DND-41 (cell line): ENCODE results near the gene MT1H.

ENCODE experiments used
- ATAC-seq: fragments of 200-7000 bp; cut with Tn5 transposase; 3 replicates; pipeline ENCODE4 v1.9.1; 2021; ENCODE audit warnings: low read depth; ENCODE audit not compliant: insufficient read depth
- DNase-seq: peaks from one replicate; pipeline ENCODE4 v3.0.0-alpha.2; 2020
- H2AFZ ChIP-seq: 2 replicates; pipeline ENCODE4 v1.6.0; 2012; ENCODE audit warnings: low read depth, low read length
- H3K27ac ChIP-seq: 2 replicates; pipeline ENCODE4 v1.5.1; 2012; ENCODE audit warnings: low read length, inconsistent platforms
- H3K27me3 ChIP-seq: fragments of 200-600 bp; sonication (generic); 2 replicates; pipeline ENCODE4 v1.6.0; 2012; ENCODE audit warnings: low read length, mild to moderate bottlenecking, inconsistent platforms; ENCODE audit not compliant: insufficient read depth, poor library complexity
- H3K36me3 ChIP-seq: 2 replicates; pipeline ENCODE4 v1.5.1; 2012; ENCODE audit warnings: low read length, inconsistent platforms; ENCODE audit not compliant: insufficient read depth
- H3K4me1 ChIP-seq: 2 replicates; pipeline ENCODE4 v1.5.1; 2012; ENCODE audit warnings: mild to moderate bottlenecking, low read length; ENCODE audit not compliant: insufficient read depth
- H3K4me2 ChIP-seq: 2 replicates; pipeline ENCODE4 v1.6.0; 2012; ENCODE audit warnings: mild to moderate bottlenecking, moderate library complexity, low read length, inconsistent platforms; ENCODE audit not compliant: insufficient read depth
- H3K4me3 ChIP-seq, 2 experiments: fragments of 200-600 bp in 1 of 2; shearing (Covaris generic) in 1 of 2; 2 replicates each; pipeline ENCODE4 v1.5.1; 2012 to 2016; ENCODE audit warnings: inconsistent platforms in 2 of 2, low read length in 2 of 2, mild to moderate bottlenecking in 2 of 2, low read depth in 1 of 2, moderate library complexity in 1 of 2
- H3K79me2 ChIP-seq: 2 replicates; pipeline ENCODE4 v1.6.0; 2012; ENCODE audit warnings: low read length, inconsistent platforms; ENCODE audit not compliant: insufficient read depth
- H3K9ac ChIP-seq: 2 replicates; pipeline ENCODE4 v1.6.0; 2012; ENCODE audit warnings: low read depth, mild to moderate bottlenecking, inconsistent platforms, low read length, moderate library complexity
- H3K9me3 ChIP-seq: 2 replicates; pipeline ENCODE4 v1.5.1; 2012; ENCODE audit warnings: low read length, moderate library complexity, mild to moderate bottlenecking, inconsistent platforms; ENCODE audit not compliant: insufficient read depth, severe bottlenecking
- H4K20me1 ChIP-seq: 2 replicates; pipeline ENCODE4 v1.6.0; 2012; ENCODE audit warnings: low read length; ENCODE audit not compliant: insufficient read depth
- CTCF ChIP-seq: IDR thresholded peaks from 2 replicates; pipeline ENCODE4 v1.5.1; 2012; ENCODE audit warnings: borderline replicate concordance, low read length, moderate library complexity, mild to moderate bottlenecking; ENCODE audit not compliant: poor library complexity, severe bottlenecking; ENCODE audit errors: extremely low read depth
- EZH2 ChIP-seq: IDR thresholded peaks from 3 replicates; pipeline ENCODE4 v1.6.1; 2012; ENCODE audit warnings: borderline replicate concordance, low read depth, mild to moderate bottlenecking, moderate library complexity, low read length, inconsistent platforms; ENCODE audit not compliant: severe bottlenecking

The MT1H gene

GRCh38 chr16:56630134-56630533, 39.5 kb upstream of the MT1H start:
- Histone ChIP-seq H4K20me1 (no peaks in the 10 kb centered on the region), H3K27me3 (peaks cover 26% of the 10 kb centered on the region), H3K27ac (no peak overlapping the region)

GRCh38 chr16:56631197-56631596, 38.4 kb upstream of the MT1H start:
- Histone ChIP-seq H3K4me1 (no peaks in the 10 kb centered on the region), H3K9ac (no peak overlapping the region), H4K20me1 (no peaks in the 10 kb centered on the region), H3K4me3 (no peak overlapping the region), H3K27ac (no peak overlapping the region), H3K4me2 (no peak overlapping the region), H3K27me3 (peaks cover 25% of the 10 kb centered on the region), H2AFZ (no peak overlapping the region), H3K36me3 (no peaks in the 10 kb centered on the region), H3K9me3 (no peaks in the 10 kb centered on the region), H3K79me2 (no peaks in the 10 kb centered on the region)
- no peak for ATAC-seq
- no peak for DNase-seq
- no peak for TF ChIP-seq EZH2
- no peak for TF ChIP-seq CTCF

More at GRCh38 chr16:56630134-56630533, 39.5 kb upstream of the MT1H start:
- DNase-seq (no peak), ATAC-seq (peak; percentile 35; the same call in 2 of the 3 replicates)
- Histone ChIP-seq H3K9ac (no peak overlapping the region), H3K79me2 (no peaks in the 10 kb centered on the region), H3K4me3 (no peak overlapping the region), H3K4me2 (no peak overlapping the region), H3K36me3 (no peaks in the 10 kb centered on the region), H3K4me1 (no peaks in the 10 kb centered on the region), H3K9me3 (no peaks in the 10 kb centered on the region), H2AFZ (no peak overlapping the region)
- no peak for TF ChIP-seq EZH2
- TF ChIP-seq CTCF = no peak

GRCh38 chr16:56631832-56632155, 37.8 kb upstream of the MT1H start:
- no peak for TF ChIP-seq EZH2
- TF ChIP-seq CTCF = no peak

GRCh38 chr16:56632156-56632847, 37.3 kb upstream of the MT1H start, which contains the start of gene MT1M:
Gene MT1M, plus strand, starts transcription at chr16:56632659. Its CDS starts 73 bp downstream, at chr16:56632732.
- Histone ChIP-seq H3K9me3 (no peaks in the 10 kb centered on the region), H3K79me2 (no peaks in the 10 kb centered on the region), H3K9ac (no peak within 1 kb of the TSS), H3K4me2 (no peak within 1 kb of the TSS), H3K36me3 (no peaks in the 10 kb centered on the region), H3K27me3 (peaks cover 27% of the 10 kb centered on the region), H2AFZ (no peak within 1 kb of the TSS), H3K27ac (no peak within 1 kb of the TSS), H3K4me3 (no peak within 1 kb of the TSS), H3K4me1 (no peaks in the 10 kb centered on the region), H4K20me1 (no peaks in the 10 kb centered on the region)
- ATAC-seq (no peak), DNase-seq (no peak)
- TF ChIP-seq EZH2 = no peak
- TF ChIP-seq CTCF = no peak

More at GRCh38 chr16:56631832-56632155, 37.8 kb upstream of the MT1H start:
- Histone ChIP-seq H4K20me1 (no peaks in the 10 kb centered on the region), H3K4me2 (no peak overlapping the region), H3K4me1 (no peaks in the 10 kb centered on the region), H2AFZ (no peak overlapping the region), H3K36me3 (no peaks in the 10 kb centered on the region), H3K9me3 (no peaks in the 10 kb centered on the region), H3K27me3 (peaks cover 26% of the 10 kb centered on the region), H3K27ac (no peak overlapping the region), H3K4me3 (no peak overlapping the region), H3K79me2 (no peaks in the 10 kb centered on the region), H3K9ac (no peak overlapping the region)
- DNase-seq (no peak), ATAC-seq (no peak)
